HG03097 (cell line): ENCODE data around the gene HSF4.
A peak's percentile ranks its signal among the peaks of the same experiment; 100 is the strongest.

ENCODE experiments used
- ATAC-seq: cut with Tn5 transposase; IDR thresholded peaks from one replicate; pipeline ENCODE4 v1.9.1; 2021; ENCODE audit not compliant: unreplicated experiment, low FRiP score

The HSF4 gene

GRCh38 chr16:67184453-67184994 lies 20.0 kb downstream of the HSF4 start:
- no peak for ATAC-seq

- ATAC-seq: peak; percentile 32
These were observed 20.6 kb downstream of the HSF4 start for GRCh38 chr16:67184995-67185650.

GRCh38 chr16:67185651-67186134 lies 21.1 kb downstream of the HSF4 start:
- no peak for ATAC-seq

GRCh38 chr16:67186550-67186950 lies 22.0 kb downstream of the HSF4 start:
- ATAC-seq: no peak

GRCh38 chr16:67187175-67187890 lies 22.8 kb downstream of the HSF4 start:
- ATAC-seq: no peak

- ATAC-seq: no peak
These were observed 23.8 kb downstream of the HSF4 start for GRCh38 chr16:67188323-67188722.

- no peak for ATAC-seq
These were observed 24.3 kb downstream of the HSF4 start for GRCh38 chr16:67188798-67189197.

- ATAC-seq: no peak
These were observed 25.5 kb downstream of the HSF4 start, which contains the start of gene EXOC3L1 for GRCh38 chr16:67190041-67190440. TSS of gene EXOC3L1 (minus strand) at chr16:67190136. CDS start at chr16:67189676, 460 bp downstream.

GRCh38 chr16:67190448-67191399 lies 26.2 kb downstream of the HSF4 start:
- ATAC-seq: no peak

GRCh38 chr16:67191411-67191994 lies 27.0 kb downstream of the HSF4 start:
- ATAC-seq: no peak

- ATAC-seq: peak; percentile 55
These were observed 27.6 kb downstream of the HSF4 start, which contains the start of gene E2F4 for GRCh38 chr16:67191995-67192681. TSS of gene E2F4 (plus strand) at chr16:67192155. CDS start at chr16:67192228, 73 bp downstream.

GRCh38 chr16:67192781-67193361 lies 28.3 kb downstream of the HSF4 start:
- no peak for ATAC-seq

- ATAC-seq: no peak
These were observed 29.0 kb downstream of the HSF4 start for GRCh38 chr16:67193536-67193935.

GRCh38 chr16:67194260-67194659 lies 29.7 kb downstream of the HSF4 start:
- no peak for ATAC-seq

- no peak for ATAC-seq
These were observed 31.1 kb downstream of the HSF4 start for GRCh38 chr16:67195676-67196075.

- no peak for ATAC-seq
These were observed 32.3 kb downstream of the HSF4 start for GRCh38 chr16:67196881-67197280.

- no peak for ATAC-seq
These were observed 33.2 kb downstream of the HSF4 start for GRCh38 chr16:67197704-67198103.

GRCh38 chr16:67198238-67198734 lies 33.7 kb downstream of the HSF4 start:
- no peak for ATAC-seq
